Liver (tissue), 9 donors: ENCODE data around the gene MAMDC2. TPM values are rescaled to one million over a fixed set of nuclear protein-coding genes. Genes with fewer than 3 reads are reported as not detected.

Source experiments
- DNase-seq: peaks from one replicate; pipeline ENCODE4 v3.0.0-alpha.2; 2017; ENCODE audit warnings: low spot score
- H3K27ac ChIP-seq, 2 donors: one replicate each; pipeline ENCODE4 v1.7.0; 2013; ENCODE audit warnings: inconsistent platforms in 2 of 2, low read length in 2 of 2, control low read depth in 1 of 2, low read depth in 1 of 2, mild to moderate bottlenecking in 1 of 2
- H3K27me3 ChIP-seq, 4 donors: one replicate each; pipeline versions ENCODE4 v1.6.1 to v1.7.0; 2013; ENCODE audit warnings: low read length in 3 of 4, inconsistent platforms in 1 of 4, mild to moderate bottlenecking in 1 of 4, moderate library complexity in 1 of 4; ENCODE audit not compliant: control insufficient read depth in 4 of 4, insufficient read depth in 4 of 4
- H3K36me3 ChIP-seq, 4 donors: one replicate each; pipeline versions ENCODE4 v1.6.1 to v1.7.0; 2013; ENCODE audit warnings: low read length in 3 of 4, mild to moderate bottlenecking in 3 of 4, low read depth in 1 of 4, moderate library complexity in 1 of 4; ENCODE audit not compliant: control insufficient read depth in 4 of 4, insufficient read depth in 3 of 4
- H3K4me1 ChIP-seq, 4 donors: one replicate each; pipeline versions ENCODE4 v1.6.1 to v1.7.0; 2013; ENCODE audit warnings: low read length in 3 of 4, mild to moderate bottlenecking in 3 of 4, moderate library complexity in 1 of 4; ENCODE audit not compliant: control insufficient read depth in 4 of 4, insufficient read depth in 4 of 4
- H3K4me3 ChIP-seq, 3 donors: one replicate each; pipeline versions ENCODE4 v1.6.1 to v1.7.0; 2013; ENCODE audit warnings: low read length in 3 of 3, control low read depth in 1 of 3, low read depth in 1 of 3, mild to moderate bottlenecking in 1 of 3
- H3K9ac ChIP-seq, 2 donors: one replicate each; pipeline ENCODE4 v1.7.0; 2013; ENCODE audit warnings: low read length in 2 of 2, mild to moderate bottlenecking in 2 of 2, moderate library complexity in 2 of 2, control low read depth in 1 of 2, low read depth in 1 of 2
- H3K9me3 ChIP-seq, 4 donors: one replicate each; pipeline versions ENCODE4 v1.6.1 to v1.7.0; 2013; ENCODE audit warnings: low read length in 3 of 4; ENCODE audit not compliant: control insufficient read depth in 4 of 4
- CTCF ChIP-seq: fragments of 150-350 bp; IDR thresholded peaks from 2 replicates; pipeline ENCODE4 v1.5.1; 2017; ENCODE audit warnings: improper control_type of control experiment, low read depth, low read length; ENCODE audit not compliant: missing input control
- EGR1 ChIP-seq, 2 donors: IDR thresholded peaks; 2 replicates each; pipeline ENCODE4 v1.6.1; 2016 to 2018; ENCODE audit warnings: antibody characterized with exemption in 2 of 2, low read depth in 2 of 2
- FOXA1 ChIP-seq: IDR thresholded peaks from 2 replicates; pipeline ENCODE4 v1.6.1; 2016; ENCODE audit warnings: antibody characterized with exemption
- FOXA2 ChIP-seq: IDR thresholded peaks from 2 replicates; pipeline ENCODE4 v1.6.1; 2016; ENCODE audit warnings: antibody characterized with exemption
- GABPA ChIP-seq, 2 donors: IDR thresholded peaks in 1 of 2; conservative IDR thresholded peaks in 1 of 2; 2 replicates each; pipeline ENCODE4 v1.6.1; 2016; ENCODE audit warnings: antibody characterized with exemption in 2 of 2, mild to moderate bottlenecking in 1 of 2, moderate library complexity in 1 of 2
- HNF4A ChIP-seq, 2 donors: conservative IDR thresholded peaks; 2 replicates each; pipeline ENCODE4 v1.6.1; 2016; ENCODE audit warnings: antibody characterized with exemption in 2 of 2, mild to moderate bottlenecking in 2 of 2
- JUND ChIP-seq, 2 donors: IDR thresholded peaks; 2 replicates each; pipeline ENCODE4 v1.6.1; 2016; ENCODE audit warnings: antibody characterized with exemption in 2 of 2
- MAX ChIP-seq: IDR thresholded peaks from 2 replicates; pipeline ENCODE4 v1.6.1; 2016; ENCODE audit warnings: antibody characterized with exemption
- NR2F2 ChIP-seq: IDR thresholded peaks from 2 replicates; pipeline ENCODE4 v1.6.1; 2016; ENCODE audit warnings: antibody characterized with exemption
- RAD21 ChIP-seq, 2 donors: IDR thresholded peaks; 2 replicates each; pipeline ENCODE4 v1.6.1; 2016; ENCODE audit warnings: antibody characterized with exemption in 2 of 2, mild to moderate bottlenecking in 2 of 2
- REST ChIP-seq: IDR thresholded peaks from 2 replicates; pipeline ENCODE4 v1.6.1; 2016; ENCODE audit warnings: antibody characterized with exemption, mild to moderate bottlenecking
- RXRA ChIP-seq, 2 donors: IDR thresholded peaks; 2 replicates each; pipeline ENCODE4 v1.6.1; 2017 to 2018; ENCODE audit warnings: antibody characterized with exemption in 2 of 2, mild to moderate bottlenecking in 1 of 2
- SP1 ChIP-seq: IDR thresholded peaks from 2 replicates; pipeline ENCODE4 v1.6.1; 2018; ENCODE audit warnings: antibody characterized with exemption, mild to moderate bottlenecking
- TAF1 ChIP-seq: conservative IDR thresholded peaks from 2 replicates; pipeline ENCODE4 v1.6.1; 2016; ENCODE audit warnings: antibody characterized with exemption, mild to moderate bottlenecking
- YY1 ChIP-seq: IDR thresholded peaks from 2 replicates; pipeline ENCODE4 v1.6.1; 2016; ENCODE audit warnings: antibody characterized with exemption, mild to moderate bottlenecking
- ZBTB33 ChIP-seq: IDR thresholded peaks from 2 replicates; pipeline ENCODE4 v1.6.1; 2016; ENCODE audit warnings: antibody characterized with exemption
- WGBS: extraction: QIAGEN DNeasy Blood & Tissue Kit; methylation state at CpG from one replicate; pipeline ENCODE4 v1.1.7; 2013; 5-methylcytosine and 5-hydroxymethylcytosine counted together
- polyA plus RNA-seq, 2 donors: library from polyadenylated mRNA; stranded (reverse) in 1 of 2; unstranded in 1 of 2; fragments of 200-250 nt in 1 of 2; fragments of >200 nt in 1 of 2; fragmentation: Nextera tagmentation in 1 of 2; extraction: Ambion mirVana in 1 of 2; gene quantifications; one replicate each; pipeline versions ENCODE4 v1.2.1 to v1.2.3, GENCODE V29; 2013 to 2015
- total RNA-seq, 2 donors: library from RNA; depleted of rRNA; stranded (reverse); fragments of >200 nt; gene quantifications; one replicate each; pipeline ENCODE4 v1.2.3, GENCODE V29; 2014
- TF ChIP-seq, protein P1 (sequence below): IDR thresholded peaks from 2 replicates; pipeline ENCODE4 v1.6.1; 2016; ENCODE audit warnings: antibody characterized with exemption
- donor health status: healthy.
- donor health status: healthy.
- donor health status: healthy.
- donor health status: healthy.
- donor health status: healthy.

Gene MAMDC2
- total and polyA plus RNA-seq, 4 donors, result 0.28 to 4.4 (median 1.0) TPM

DNA sequence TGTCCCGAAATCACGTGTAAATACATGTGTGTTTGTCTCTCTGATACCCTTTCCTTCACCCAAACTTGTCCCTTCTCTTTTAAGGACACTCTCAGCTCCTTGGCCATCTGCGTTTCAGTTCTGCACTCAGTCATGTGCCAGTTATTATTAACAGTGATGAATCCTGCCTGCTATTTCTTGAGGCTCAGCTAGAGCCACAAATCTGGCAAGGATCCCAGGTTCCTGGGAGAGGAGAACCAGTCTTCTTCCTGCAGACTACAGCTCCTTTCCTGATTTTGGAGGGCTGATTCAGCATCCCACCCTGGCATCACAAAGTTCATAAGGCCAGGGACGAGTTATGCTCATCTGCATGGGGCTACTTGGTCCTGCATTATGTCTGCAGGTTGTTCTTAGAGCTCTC is 5.6 kb downstream of the MAMDC2 start:
- TF ChIP-seq RAD21 (IDR thresholded peaks at IDR 0.05) (no peak), MAX (no peak), JUND (IDR thresholded peaks at IDR 0.05) (no peak), HNF4A (conservative IDR thresholded peaks at IDR 0.05) (no peak), REST (no peak), CTCF (no peak), TAF1 (no peak), SP1 (no peak), YY1 (no peak), RXRA (IDR thresholded peaks at IDR 0.05) (no peak), ZBTB33 (no peak), NR2F2 (no peak), FOXA1 (no peak), GABPA (IDR thresholded peaks at IDR 0.05 in 1 of 2, conservative IDR thresholded peaks at IDR 0.05 in 1 of 2) (no peak), EGR1 (IDR thresholded peaks at IDR 0.05; ENCODE audit: low read depth in 2 of 2) (no peak), FOXA2 (no peak)
- TF ChIP-seq, protein P1, sequence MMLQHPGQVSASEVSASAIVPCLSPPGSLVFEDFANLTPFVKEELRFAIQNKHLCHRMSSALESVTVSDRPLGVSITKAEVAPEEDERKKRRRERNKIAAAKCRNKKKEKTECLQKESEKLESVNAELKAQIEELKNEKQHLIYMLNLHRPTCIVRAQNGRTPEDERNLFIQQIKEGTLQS, result no peak
- DNase-seq, result no peak
- no peak overlapping the region for H3K4me3 ChIP-seq
- H3K4me1 ChIP-seq, result peaks cover under 1 to 13% (median 4%) of the 10 kb centered on the region in 4 donors
- no peaks in the 10 kb centered on the region for H3K9me3 ChIP-seq
- WGBS, result 68% methylated on average over 4 of the region's 4 CpGs
- H3K9ac ChIP-seq, result no peak overlapping the region
- no peaks in the 10 kb centered on the region for H3K36me3 ChIP-seq
- peaks cover 0 to 14% (median 0%) of the 10 kb centered on the region in 4 donors for H3K27me3 ChIP-seq
- H3K27ac ChIP-seq, result peak overlapping the region; percentile 1 to 42
